ENCODE data around the gene XPO6.

Gene XPO6

GRCh38 chr16:28125592-28125991 is 86.2 kb downstream of the XPO6 start:
- no peak for DNase-seq (ENCODE audit: low read depth in 1 of 2, low spot score in 1 of 2)
- Histone ChIP-seq H3K4me3 (replicated peaks; ENCODE audit: insufficient read depth, low read length) (no peak overlapping the region), H3K27me3 (ENCODE audit: insufficient read depth, poor library complexity, severe bottlenecking) (no peaks in the 10 kb centered on the region), H3K27ac (replicated peaks) (no peak overlapping the region)
- TF ChIP-seq POLR2AphosphoS5 (IDR thresholded peaks at IDR 0.05; ENCODE audit: low read depth): no peak
- no peak for TF ChIP-seq REST (IDR thresholded peaks at IDR 0.05; ENCODE audit: insufficient replicate concordance, low read depth)

GRCh38 chr16:28121527-28121926 is 90.2 kb downstream of the XPO6 start:
- TF ChIP-seq CTCF (IDR thresholded peaks at IDR 0.05; ENCODE audit: insufficient read depth, low read length): no peak
- TF ChIP-seq POLR2AphosphoS5 (IDR thresholded peaks at IDR 0.05; ENCODE audit: low read depth): no peak
- no peak for TF ChIP-seq GABPA (IDR thresholded peaks at IDR 0.05; ENCODE audit: low read depth)
- no peak for TF ChIP-seq REST (IDR thresholded peaks at IDR 0.05; ENCODE audit: insufficient replicate concordance, low read depth)
- TF ChIP-seq SPI1 (IDR thresholded peaks at IDR 0.05; ENCODE audit: borderline replicate concordance, low read depth): no peak
- H3K27ac ChIP-seq (replicated peaks): no peak overlapping the region
- DNase-seq (ENCODE audit: low read depth in 1 of 2, low spot score in 1 of 2): no peak
- H3K4me3 ChIP-seq (replicated peaks; ENCODE audit: insufficient read depth, low read length): no peak overlapping the region
- H3K27me3 ChIP-seq (ENCODE audit: insufficient read depth, poor library complexity, severe bottlenecking): no peaks in the 10 kb centered on the region

GRCh38 chr16:28120754-28121153 is 91.0 kb downstream of the XPO6 start:
- H3K27me3 ChIP-seq (ENCODE audit: insufficient read depth, poor library complexity, severe bottlenecking): no peaks in the 10 kb centered on the region
- no peak for DNase-seq (ENCODE audit: low read depth in 1 of 2, low spot score in 1 of 2)
- TF ChIP-seq GABPA (IDR thresholded peaks at IDR 0.05; ENCODE audit: low read depth): no peak
- TF ChIP-seq REST (IDR thresholded peaks at IDR 0.05; ENCODE audit: insufficient replicate concordance, low read depth): no peak
- TF ChIP-seq CTCF (IDR thresholded peaks at IDR 0.05; ENCODE audit: insufficient read depth, low read length): no peak
- no peak for TF ChIP-seq POLR2AphosphoS5 (IDR thresholded peaks at IDR 0.05; ENCODE audit: low read depth)
- TF ChIP-seq SPI1 (IDR thresholded peaks at IDR 0.05; ENCODE audit: borderline replicate concordance, low read depth): no peak
- no peak overlapping the region for H3K27ac ChIP-seq (replicated peaks)
- H3K4me3 ChIP-seq (replicated peaks; ENCODE audit: insufficient read depth, low read length): no peak overlapping the region

- TF ChIP-seq GABPA (IDR thresholded peaks at IDR 0.05; ENCODE audit: low read depth): no peak
- TF ChIP-seq CTCF (IDR thresholded peaks at IDR 0.05; ENCODE audit: insufficient read depth, low read length): no peak
- TF ChIP-seq SPI1 (IDR thresholded peaks at IDR 0.05; ENCODE audit: borderline replicate concordance, low read depth): no peak
- no peak for TF ChIP-seq POLR2AphosphoS5 (IDR thresholded peaks at IDR 0.05; ENCODE audit: low read depth)
- TF ChIP-seq REST (IDR thresholded peaks at IDR 0.05; ENCODE audit: insufficient replicate concordance, low read depth): no peak
- no peak overlapping the region for H3K27ac ChIP-seq (replicated peaks)
- H3K27me3 ChIP-seq (ENCODE audit: insufficient read depth, poor library complexity, severe bottlenecking): no peaks in the 10 kb centered on the region
- H3K4me3 ChIP-seq (replicated peaks; ENCODE audit: insufficient read depth, low read length): no peak overlapping the region
- no peak for DNase-seq (ENCODE audit: low read depth in 1 of 2, low spot score in 1 of 2)
Measured at GRCh38 chr16:28118637-28119036, 93.1 kb downstream of the XPO6 start.

Data from HL-60 (cell line).